GM18867 (cell line): Measurements from ENCODE around the gene CIB4.

Experiments
- ATAC-seq: cut with Tn5 transposase; IDR thresholded peaks from one replicate; pipeline ENCODE4 v1.9.1; 2021; ENCODE audit warnings: mild to moderate bottlenecking, moderate library complexity; ENCODE audit not compliant: unreplicated experiment

Gene CIB4

DNA sequence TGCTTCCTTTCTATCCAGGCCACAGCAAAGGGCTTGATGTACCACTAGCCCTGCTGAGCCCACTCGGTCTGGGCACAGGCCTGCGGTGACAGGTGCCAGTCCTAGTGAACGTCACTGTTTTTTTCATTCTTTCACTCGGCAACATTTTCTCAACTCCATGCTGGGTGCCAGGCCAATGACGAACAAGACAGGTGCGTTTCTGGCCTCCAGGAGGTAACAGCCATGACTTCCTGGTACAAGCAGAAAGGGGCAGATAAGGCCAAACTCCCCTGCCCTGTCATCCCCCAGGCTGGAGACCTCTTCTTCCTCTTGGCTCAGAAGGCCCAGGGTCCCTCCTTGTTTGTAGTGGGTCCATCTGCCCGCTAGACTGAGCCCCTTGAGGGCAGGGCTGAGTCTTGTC lies 107.5 kb downstream of the CIB4 start:
- no peak for ATAC-seq

- ATAC-seq = no peak
These were observed 108.6 kb downstream of the CIB4 start for GRCh38 chr2:26532301-26533250.
